Kidney (tissue), 14 donors: ENCODE results near the gene CDK5RAP2. TPM values are rescaled to one million over a fixed set of nuclear protein-coding genes. Genes with fewer than 3 reads are reported as not detected.

Experiments
- DNase-seq, 5 donors: peaks; one replicate each; pipeline ENCODE4 v3.0.0-alpha.2; 2013 to 2020
- FAIRE-seq: peaks from 2 replicates; lab custom pipeline; 2012; peaks lifted over from hg19 to GRCh38; lab: Jason Lieb, UNC
- H3K27ac ChIP-seq, 2 donors: one replicate each; pipeline ENCODE4 v1.7.0; 2013; ENCODE audit warnings: low read depth in 2 of 2, low read length in 2 of 2, inconsistent platforms in 1 of 2
- H3K27me3 ChIP-seq: one replicate; pipeline ENCODE4 v1.7.1; 2013; ENCODE audit warnings: low read length, inconsistent platforms; ENCODE audit not compliant: control insufficient read depth, insufficient read depth
- H3K36me3 ChIP-seq, 3 donors: one replicate each; pipeline versions ENCODE4 v1.7.0 to v1.7.1; 2013; ENCODE audit warnings: low read length in 3 of 3, control low read depth in 1 of 3, inconsistent platforms in 1 of 3; ENCODE audit not compliant: insufficient read depth in 3 of 3, control insufficient read depth in 2 of 3
- H3K4me1 ChIP-seq, 3 donors: one replicate each; pipeline versions ENCODE4 v1.7.0 to v1.7.1; 2013; ENCODE audit warnings: low read length in 3 of 3, inconsistent platforms in 1 of 3, low read depth in 1 of 3; ENCODE audit not compliant: control insufficient read depth in 2 of 3, insufficient read depth in 2 of 3
- H3K4me3 ChIP-seq, 3 donors: one replicate each; pipeline versions ENCODE4 v1.7.0 to v1.8.1; 2013; ENCODE audit warnings: low read length in 3 of 3, control low read depth in 1 of 3, inconsistent platforms in 1 of 3
- H3K9ac ChIP-seq, 3 donors: one replicate each; pipeline versions ENCODE4 v1.7.0 to v1.7.1; 2013; ENCODE audit warnings: low read length in 3 of 3, control low read depth in 1 of 3, inconsistent platforms in 1 of 3
- H3K9me3 ChIP-seq, 3 donors: one replicate each; pipeline versions ENCODE4 v1.7.0 to v1.7.1; 2013; ENCODE audit warnings: low read length in 3 of 3, control low read depth in 1 of 3, inconsistent platforms in 1 of 3; ENCODE audit not compliant: control insufficient read depth in 2 of 3, insufficient read depth in 1 of 3
- intact Hi-C: fragments of 100-400 bp; cut with DNase I; formaldehyde crosslinking; loops from one replicate; pipeline ENCODE4 v1.11.1; 2022
- polyA plus RNA-seq: library from polyadenylated mRNA; stranded (reverse); fragments of 350-450 nt; fragmentation: Illumina TruSeq; extraction: RNeasy Lipid Tissue Mini Kit (QIAGEN cat#74804); gene quantifications from one replicate; pipeline ENCODE4 v1.2.3, GENCODE V29; 2014; ENCODE audit warnings: low read depth, low replicate concordance; ENCODE audit not compliant: insufficient read depth
- total RNA-seq: library from RNA; stranded (reverse); fragmentation: NEBNext Ultra II Directional; extraction: Animal tissue kit (Norgen Biotek cat#: 25700); gene quantifications from one replicate; pipeline ENCODE4 v1.2.1, GENCODE V29; 2021
- TF ChIP-seq, protein P1 (sequence below): IDR thresholded peaks from 3 replicates; pipeline ENCODE4 v1.5.1; 2012; ENCODE audit warnings: mild to moderate bottlenecking, moderate library complexity, borderline replicate concordance; ENCODE audit not compliant: insufficient read depth; ENCODE audit errors: extremely low read depth
- donor health status: control.
- donor health status: control.
- donor health status: control.
- donor health status: control.
- donor health status: control.
- donor health status: DM: yes; HTN: yes; CAD: no.
- donor health status: Normal renal cell carcinoma (clear cell type).

The CDK5RAP2 gene
- total and polyA plus RNA-seq, 2 donors from 2014 or later: 20.9 to 35.3 TPM

- intact Hi-C loops: no loop called here
- Histone ChIP-seq H3K4me3 (no peak overlapping the region), H3K9ac (no peak overlapping the region), H3K4me1 (peaks cover 0 to 18% (median 15%) of the 10 kb centered on the region in 3 donors), H3K27me3 (no peaks in the 10 kb centered on the region), H3K36me3 (no peaks in the 10 kb centered on the region), H3K9me3 (peaks cover 0 to 4% (median 0%) of the 10 kb centered on the region in 3 donors), H3K27ac (no peak overlapping the region)
- FAIRE-seq: no peak
- TF ChIP-seq, protein P1, sequence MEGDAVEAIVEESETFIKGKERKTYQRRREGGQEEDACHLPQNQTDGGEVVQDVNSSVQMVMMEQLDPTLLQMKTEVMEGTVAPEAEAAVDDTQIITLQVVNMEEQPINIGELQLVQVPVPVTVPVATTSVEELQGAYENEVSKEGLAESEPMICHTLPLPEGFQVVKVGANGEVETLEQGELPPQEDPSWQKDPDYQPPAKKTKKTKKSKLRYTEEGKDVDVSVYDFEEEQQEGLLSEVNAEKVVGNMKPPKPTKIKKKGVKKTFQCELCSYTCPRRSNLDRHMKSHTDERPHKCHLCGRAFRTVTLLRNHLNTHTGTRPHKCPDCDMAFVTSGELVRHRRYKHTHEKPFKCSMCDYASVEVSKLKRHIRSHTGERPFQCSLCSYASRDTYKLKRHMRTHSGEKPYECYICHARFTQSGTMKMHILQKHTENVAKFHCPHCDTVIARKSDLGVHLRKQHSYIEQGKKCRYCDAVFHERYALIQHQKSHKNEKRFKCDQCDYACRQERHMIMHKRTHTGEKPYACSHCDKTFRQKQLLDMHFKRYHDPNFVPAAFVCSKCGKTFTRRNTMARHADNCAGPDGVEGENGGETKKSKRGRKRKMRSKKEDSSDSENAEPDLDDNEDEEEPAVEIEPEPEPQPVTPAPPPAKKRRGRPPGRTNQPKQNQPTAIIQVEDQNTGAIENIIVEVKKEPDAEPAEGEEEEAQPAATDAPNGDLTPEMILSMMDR: no peak
- no peak for DNase-seq
Observed at GRCh38 chr9:120382453-120382852, 197.5 kb downstream of the CDK5RAP2 start.

- no peak overlapping the region for H3K9ac ChIP-seq
- intact Hi-C loops: no loop called here
- no peak overlapping the region for H3K4me3 ChIP-seq
- H3K9me3 ChIP-seq: peaks cover 0 to 4% (median 0%) of the 10 kb centered on the region in 3 donors
- DNase-seq (no peak), FAIRE-seq (no peak)
- no peaks in the 10 kb centered on the region for H3K36me3 ChIP-seq
- no peaks in the 10 kb centered on the region for H3K27me3 ChIP-seq
- H3K27ac ChIP-seq: no peak overlapping the region
- TF ChIP-seq, protein P1: no peak
- H3K4me1 ChIP-seq: peaks cover 0 to 18% (median 10%) of the 10 kb centered on the region in 3 donors
Observed at GRCh38 chr9:120381839-120382238, 198.1 kb downstream of the CDK5RAP2 start.

DNA sequence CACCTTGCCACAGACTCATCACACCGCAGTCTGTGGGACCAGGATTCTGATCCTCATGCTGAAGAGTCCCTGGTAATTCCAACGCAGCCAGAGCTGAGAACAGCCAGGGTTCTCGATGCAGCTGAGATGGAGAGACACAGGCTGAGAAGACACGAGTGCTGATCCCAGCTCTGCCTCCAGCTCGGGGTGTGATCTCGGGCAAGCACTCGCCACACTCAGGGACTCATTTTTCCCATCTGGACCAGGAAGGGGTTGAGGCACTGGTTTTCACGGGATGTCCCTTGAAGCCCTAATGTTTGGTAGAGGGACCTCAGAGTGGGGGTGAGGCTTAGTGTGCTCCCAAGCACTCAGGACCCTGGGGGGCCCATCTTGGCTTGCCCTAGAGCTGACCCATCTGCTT, 200.4 kb downstream of the CDK5RAP2 start:
- Histone ChIP-seq H3K36me3 (no peaks in the 10 kb centered on the region), H3K9ac (no peak overlapping the region), H3K9me3 (peaks cover 0 to 4% (median 0%) of the 10 kb centered on the region in 3 donors), H3K4me3 (no peak overlapping the region), H3K4me1 (peaks cover 0 to 7% (median 6%) of the 10 kb centered on the region in 3 donors), H3K27me3 (no peaks in the 10 kb centered on the region), H3K27ac (no peak overlapping the region)
- TF ChIP-seq, protein P1: no peak
- FAIRE-seq: no peak
- no peak for DNase-seq
- intact Hi-C loops: no loop called here

GRCh38 chr9:120378680-120379079, 201.3 kb downstream of the CDK5RAP2 start:
- Histone ChIP-seq H3K9me3 (peaks cover 0 to 4% (median 0%) of the 10 kb centered on the region in 3 donors), H3K9ac (no peak overlapping the region), H3K36me3 (no peaks in the 10 kb centered on the region), H3K27ac (no peak overlapping the region), H3K27me3 (no peaks in the 10 kb centered on the region), H3K4me1 (peaks cover 0 to 2% (median under 1%) of the 10 kb centered on the region in 3 donors), H3K4me3 (no peak overlapping the region)
- no peak for DNase-seq
- intact Hi-C loops: no loop called here
- no peak for FAIRE-seq
- TF ChIP-seq, protein P1: no peak
